HG03108 (cell line): ENCODE results near the gene AUTS2.
A peak's percentile ranks its signal among the peaks of the same experiment; 100 is the strongest.

ENCODE experiments used
- ATAC-seq: cut with Tn5 transposase; IDR thresholded peaks from one replicate; pipeline ENCODE4 v1.9.1; 2021; ENCODE audit warnings: moderate library complexity; ENCODE audit not compliant: unreplicated experiment

The AUTS2 gene

DNA sequence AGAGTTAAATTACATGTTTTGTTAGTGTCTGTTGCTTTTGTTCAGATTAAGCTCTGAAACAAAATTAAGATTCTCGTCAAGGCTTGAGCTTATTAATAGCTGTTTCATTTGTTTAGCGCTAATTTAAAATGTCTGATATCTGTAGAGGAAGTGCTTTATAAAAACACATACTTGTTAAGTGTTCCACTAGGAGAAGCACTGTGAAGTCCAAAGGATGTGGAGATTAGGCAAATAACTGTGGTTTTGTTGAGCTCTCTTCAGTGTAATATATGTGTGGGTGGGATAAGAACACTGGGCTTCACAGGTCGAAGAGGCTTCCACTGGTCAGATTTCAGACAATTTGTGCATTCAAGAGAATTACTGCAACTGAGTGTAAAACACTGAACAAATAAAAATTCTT, 242.0 kb downstream of the AUTS2 start:
- ATAC-seq, result no peak

DNA sequence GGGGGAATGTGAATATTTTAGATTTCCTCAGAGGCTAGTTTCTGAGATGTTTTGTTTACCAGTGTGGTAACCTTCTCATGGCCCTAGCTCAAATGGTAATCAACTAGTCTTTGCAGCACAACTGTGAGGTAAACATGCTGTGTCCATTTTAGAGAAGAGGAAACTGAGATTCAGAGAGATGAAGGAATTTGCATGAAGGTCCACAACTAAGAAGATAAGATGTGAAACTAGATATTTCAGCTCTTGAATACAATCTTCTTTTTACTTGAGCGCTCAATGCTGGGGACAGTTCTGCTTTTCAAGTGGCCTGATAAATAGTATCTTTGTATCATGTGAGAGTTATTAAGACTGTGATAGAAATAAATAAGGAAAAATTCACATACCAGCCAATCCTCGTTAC, 245.4 kb downstream of the AUTS2 start:
- no peak for ATAC-seq

DNA sequence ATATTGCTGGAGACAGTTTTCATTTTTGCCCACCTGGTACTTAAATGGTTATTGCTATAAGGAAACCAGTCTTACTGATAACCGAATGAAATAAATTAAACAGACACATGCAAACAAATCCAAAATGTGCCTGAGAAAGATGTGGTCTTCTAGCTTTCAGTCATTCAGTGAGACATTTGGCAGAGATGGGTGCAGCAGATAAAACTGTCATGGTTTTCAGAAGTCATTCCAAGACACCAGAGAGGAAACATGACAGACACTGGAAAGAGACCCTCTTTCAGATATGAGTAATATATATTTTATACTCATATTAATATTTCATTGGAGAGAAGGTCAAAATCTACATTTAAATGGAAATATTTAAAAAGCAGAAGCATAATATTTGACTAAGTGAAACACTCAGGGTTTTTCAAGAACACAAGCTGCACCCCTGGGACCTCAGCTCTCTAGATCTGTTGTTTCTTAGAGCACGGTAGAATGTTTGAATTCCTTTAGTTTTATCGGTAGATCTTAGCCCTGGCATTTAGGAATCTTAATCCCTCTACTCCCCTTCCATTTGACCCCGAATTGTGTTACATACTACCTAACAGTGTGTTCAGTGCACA, 246.1 kb downstream of the AUTS2 start:
- no peak for ATAC-seq

DNA sequence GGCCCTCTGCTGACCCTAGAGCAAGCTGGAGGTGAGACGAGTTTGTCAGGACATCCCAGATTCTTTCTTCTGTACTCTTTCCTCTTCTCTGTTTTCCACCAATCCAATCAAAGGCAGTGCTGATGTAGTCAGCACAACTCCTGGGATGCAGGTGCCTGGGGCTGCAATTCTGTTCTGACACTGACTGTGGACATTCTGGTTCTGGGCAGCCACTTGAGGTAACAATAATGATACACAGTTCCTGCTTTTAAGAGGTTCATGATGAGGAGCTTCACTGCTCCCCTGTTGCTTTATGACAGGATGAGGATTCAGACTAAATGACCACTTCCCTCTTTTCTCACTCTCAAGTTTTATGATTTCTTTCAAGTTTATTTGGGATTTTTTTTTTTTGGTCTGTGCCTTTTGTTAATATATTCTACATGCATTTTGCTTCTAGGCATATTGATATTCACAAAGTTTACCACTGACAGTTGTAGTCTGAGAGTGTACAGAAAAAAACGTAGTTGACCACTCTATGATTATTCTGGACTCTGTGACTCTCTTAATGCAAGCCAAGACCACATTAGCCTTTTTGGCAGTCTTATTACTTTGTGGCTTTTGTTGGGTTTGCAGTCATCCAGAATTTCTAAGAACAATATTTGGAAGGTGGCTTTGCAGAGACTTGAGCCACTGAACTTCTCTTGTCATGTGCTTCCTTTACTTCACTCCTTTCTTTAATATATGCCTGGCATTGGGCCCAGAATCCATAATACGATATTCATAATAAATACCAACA, 247.6 kb downstream of the AUTS2 start:
- no peak for ATAC-seq

DNA sequence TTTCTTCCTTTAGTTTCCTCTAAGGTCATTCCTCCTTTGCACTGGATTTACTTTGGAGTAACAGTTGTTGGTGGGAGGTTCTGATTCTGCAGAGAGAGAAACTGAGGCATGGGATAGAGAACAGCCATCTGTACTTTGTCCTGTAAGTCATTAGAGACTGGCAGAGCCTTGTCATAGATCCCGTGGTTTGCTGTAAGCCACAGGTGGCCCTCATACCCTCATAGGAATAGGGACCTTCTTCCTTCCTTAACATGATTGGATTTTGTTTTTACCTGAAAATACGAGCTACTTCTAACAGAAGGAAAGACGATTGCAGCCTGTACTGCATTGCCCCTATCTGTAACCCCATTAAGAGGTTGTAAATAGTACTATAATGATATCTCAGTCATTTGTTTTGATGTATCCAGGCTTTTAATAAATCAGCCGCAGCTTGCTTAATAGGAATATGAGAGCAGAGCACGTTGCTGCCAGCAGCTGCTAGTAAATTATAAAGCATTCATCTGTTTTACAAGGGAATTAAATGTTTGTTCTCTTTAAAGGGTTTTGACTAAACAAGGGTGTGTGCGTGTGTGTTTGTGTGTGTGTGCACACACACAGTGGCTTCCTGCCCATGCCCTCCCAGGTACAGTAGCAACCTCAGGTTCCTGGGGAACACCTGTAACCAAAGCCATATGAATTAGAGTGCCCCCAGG, 249.8 kb downstream of the AUTS2 start:
- ATAC-seq, result no peak

DNA sequence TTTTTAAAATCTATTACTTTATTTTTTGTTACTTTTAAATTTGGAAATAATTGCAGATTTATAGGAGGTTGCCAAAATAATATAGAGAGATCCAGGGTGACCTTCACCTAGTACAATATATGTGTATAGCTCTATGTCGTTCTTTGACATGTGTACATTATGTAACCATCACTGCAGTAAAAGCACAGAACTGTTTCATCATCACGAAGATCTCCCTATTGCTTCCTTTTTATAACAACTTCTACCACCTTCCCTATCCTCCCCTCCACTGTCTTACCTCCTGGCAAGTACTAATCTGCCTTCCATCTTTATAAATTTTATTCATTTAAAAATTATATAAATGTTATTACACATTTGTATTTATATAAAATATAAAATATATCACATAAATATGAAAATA, 251.0 kb downstream of the AUTS2 start:
- no peak for ATAC-seq

DNA sequence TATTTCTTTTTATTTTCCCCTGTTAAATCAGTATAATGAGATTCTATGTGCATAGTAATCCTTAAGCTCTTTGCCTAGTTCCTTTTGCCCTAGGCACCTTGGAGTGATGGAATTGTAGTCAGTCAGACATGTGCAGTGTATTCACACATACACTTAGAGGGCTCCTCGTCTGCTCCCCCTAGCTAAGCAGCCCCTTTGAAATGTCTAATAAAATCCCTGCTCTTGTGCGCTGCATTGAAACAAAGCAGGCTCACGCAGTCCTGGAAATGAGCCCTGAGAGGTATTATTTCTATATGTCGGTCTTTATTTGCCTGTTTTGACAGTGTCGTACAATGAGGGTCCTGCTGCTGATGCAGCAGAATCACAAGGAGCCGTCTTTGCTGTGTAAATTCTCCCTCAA, 258.7 kb downstream of the AUTS2 start:
- ATAC-seq, result no peak

DNA sequence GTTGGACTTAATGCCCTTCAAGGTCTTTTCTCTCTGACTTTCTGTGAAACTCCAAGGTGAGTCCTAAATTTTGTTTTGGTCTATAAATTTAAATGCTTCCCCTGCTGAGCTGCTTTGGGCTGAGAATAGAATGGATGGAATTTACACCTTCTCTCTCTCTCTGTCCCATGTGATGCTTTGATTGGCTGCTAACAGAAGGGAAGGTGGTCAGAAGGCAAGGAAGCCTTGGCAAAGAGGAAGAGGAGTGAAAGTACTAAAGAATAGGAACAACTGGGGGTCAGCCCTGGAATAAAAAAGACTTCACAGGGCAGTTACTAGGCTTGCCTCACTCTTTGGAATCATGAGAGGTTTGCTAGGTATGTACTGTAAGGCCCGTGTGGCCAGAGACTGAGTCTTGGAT, 260.2 kb downstream of the AUTS2 start:
- ATAC-seq, result no peak

DNA sequence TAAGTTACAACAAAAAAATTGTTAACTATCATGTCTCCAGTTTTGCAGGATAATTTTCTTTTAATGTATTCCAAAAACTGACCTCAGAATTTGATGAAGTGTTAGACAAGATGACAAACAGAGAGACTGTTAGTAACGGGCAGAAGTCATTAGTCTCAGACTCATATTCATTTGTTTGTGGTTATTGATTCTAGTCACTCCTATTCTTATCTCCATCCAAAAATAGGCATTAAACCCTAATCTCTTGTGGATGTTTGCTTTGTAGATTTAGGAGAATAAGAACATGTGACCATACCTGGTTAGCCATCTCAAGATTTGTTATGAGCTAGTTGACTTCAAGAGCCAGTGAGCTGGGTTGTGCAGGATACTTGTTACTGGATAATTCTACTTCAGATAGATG, 261.1 kb downstream of the AUTS2 start:
- no peak for ATAC-seq

DNA sequence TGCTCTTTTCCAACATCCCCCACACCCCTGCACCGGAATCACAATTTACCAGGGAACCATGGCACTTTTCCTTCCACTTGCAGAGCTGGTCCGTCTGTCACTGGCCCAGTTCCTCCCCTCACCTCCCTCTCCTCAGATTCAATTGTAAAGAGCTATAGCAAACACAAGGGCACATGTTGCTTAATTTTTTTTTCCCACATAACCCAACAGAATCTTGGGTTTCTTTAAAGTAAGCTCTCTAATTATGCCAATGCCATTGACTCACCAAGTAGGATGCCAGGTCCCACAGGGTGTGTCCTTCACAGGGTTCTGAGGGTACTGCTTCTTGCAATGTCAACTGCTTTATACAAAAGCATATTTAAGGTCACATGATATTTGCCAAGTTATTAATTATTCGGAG, 262.2 kb downstream of the AUTS2 start:
- no peak for ATAC-seq

DNA sequence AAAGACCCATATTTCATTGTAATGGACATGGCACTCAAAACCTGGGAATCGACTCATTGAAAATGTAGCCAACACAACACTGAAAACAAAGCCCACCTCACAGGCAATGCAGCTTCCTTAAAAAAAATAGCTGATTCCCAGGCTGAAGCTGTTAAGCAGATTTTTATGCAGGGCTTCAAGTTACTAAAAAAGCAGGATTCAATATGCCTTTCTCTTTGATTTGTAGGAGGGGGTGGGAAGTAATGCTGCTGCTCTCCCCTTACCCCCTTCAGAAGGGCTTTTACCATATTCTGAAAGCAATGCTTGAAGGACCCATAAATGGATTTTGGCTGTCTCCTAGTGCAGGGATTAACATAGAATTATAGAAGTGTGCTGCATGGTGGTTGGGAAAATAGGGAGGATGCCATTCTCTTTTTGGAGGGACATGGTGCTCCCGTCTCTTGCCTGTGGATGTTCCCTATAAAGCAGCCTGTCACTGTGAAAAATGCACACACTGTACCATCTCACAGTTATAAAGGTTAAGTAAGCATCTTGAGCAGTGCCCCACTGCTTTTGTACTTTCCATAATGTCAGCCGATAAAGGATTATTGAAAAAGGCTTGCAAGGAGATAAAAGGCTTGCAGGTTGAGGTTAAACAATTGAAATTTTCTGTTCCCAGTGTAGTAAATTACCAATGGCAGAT, 262.8 kb downstream of the AUTS2 start:
- ATAC-seq, result no peak

DNA sequence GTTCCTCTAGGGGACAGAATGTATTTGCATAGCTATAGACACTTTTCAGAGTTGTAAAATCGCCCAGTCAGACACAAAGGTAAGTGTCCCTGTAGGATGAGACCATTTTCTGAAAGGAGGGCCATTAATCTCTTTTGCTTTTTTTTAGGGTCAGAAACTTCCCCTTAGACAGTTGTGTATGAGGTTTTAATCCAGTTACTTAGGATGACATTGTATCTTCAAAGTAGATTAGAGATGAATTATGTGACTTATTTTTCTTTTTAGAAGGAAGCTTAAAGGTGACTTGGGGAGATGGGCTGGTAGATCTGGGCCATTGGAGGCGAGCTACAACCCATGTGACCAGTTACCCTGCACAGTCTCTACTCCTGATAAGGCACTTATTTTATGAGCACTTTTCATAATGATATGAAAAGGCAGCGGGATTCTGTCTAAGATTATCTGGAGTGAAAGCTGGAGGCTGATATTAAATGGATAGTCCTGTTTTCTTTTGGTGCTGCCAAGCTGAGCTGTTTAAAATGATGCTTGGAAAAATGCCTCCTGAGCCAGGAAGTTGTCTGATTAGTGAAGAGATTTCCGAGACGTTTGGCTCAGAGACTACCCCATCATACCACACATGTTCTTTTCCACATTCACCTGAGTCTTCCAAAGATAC, 264.3 kb downstream of the AUTS2 start:
- ATAC-seq, result no peak

DNA sequence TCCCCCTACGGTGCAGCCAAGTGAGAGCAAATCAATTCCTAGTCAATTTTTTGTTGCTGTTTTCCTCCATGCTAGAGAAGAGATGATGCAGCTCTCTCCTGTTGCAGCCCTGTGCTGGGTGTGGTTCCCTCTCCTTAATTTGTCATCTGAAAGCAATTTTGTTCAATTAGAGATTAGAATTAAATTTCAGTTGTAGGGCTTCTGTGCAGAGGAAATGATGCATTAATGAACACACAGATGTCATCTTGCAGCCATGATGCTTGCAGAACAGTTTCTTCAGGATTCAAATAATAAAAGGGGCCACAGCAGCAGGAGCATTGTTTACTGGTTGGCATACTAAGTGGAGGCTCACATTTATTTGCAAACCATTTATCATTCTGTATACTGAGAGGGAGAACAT, 266.0 kb downstream of the AUTS2 start:
- no peak for ATAC-seq

DNA sequence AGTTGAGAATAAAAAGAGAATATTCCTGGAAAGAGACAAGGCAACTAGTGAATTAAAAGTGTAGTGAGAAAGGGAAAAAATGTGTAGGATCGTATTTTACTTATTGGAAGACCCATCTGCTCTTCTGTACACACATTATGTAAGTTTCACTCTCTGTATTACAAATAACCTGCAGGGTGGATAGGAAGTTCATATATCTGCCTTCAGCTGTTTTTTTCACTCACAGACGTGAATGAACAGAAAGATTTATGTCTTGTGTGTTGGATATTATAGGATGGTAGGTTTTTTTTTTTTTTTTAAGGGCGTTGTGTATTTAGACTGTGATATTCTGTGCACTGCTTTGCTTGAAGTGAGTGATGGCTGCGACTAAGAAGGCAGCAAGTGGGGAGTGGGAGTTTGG, 266.5 kb downstream of the AUTS2 start:
- peak; percentile 73 for ATAC-seq

DNA sequence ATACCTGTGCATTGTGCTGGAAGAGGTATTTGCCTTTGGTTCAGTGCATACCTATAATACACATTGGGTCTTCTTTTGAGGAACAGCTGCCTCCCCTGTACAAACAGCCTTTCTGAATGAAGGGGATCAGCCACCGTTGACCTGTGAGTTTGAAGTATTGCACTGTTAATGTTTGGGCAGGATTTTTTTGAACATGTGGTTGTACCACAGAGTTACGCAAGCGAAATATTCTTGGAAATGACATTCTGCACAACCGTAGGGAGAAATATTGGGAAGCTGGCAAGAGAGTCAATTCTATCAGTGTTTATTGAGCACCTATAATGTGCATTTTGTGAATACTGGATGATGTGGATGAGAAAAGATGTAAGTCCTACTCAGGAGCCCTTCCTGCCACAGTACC, 270.6 kb downstream of the AUTS2 start:
- no peak for ATAC-seq

DNA sequence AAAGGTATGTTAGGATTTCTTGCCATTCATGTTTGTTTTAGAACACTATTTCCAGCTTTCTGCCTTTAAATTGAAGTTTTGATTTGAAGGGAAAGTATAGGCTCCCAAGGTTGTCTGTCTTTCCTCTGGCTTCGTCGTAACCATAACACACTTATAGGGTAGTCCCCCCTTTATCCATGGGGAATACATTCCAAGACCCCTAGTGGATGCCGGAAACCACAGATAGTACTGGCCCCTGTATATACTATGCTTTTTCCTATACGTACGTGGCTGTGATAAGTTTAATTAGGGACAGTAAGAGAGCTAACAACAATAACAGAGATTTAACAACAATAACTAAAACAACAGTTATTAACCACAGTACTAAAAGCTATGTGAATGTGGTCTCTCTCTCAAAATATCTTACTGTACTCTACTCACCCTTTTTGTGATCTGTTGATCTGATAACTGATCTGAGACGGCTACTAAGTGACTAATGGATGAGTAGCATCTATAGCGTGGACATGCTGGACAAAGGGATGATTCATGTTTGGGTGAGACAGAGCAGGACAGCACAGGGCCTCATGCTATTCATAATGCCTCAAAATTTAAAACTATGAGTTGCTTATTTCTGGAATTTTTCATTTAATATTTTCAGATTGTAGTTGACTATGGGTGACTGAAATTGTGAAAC, 273.1 kb downstream of the AUTS2 start:
- no peak for ATAC-seq

DNA sequence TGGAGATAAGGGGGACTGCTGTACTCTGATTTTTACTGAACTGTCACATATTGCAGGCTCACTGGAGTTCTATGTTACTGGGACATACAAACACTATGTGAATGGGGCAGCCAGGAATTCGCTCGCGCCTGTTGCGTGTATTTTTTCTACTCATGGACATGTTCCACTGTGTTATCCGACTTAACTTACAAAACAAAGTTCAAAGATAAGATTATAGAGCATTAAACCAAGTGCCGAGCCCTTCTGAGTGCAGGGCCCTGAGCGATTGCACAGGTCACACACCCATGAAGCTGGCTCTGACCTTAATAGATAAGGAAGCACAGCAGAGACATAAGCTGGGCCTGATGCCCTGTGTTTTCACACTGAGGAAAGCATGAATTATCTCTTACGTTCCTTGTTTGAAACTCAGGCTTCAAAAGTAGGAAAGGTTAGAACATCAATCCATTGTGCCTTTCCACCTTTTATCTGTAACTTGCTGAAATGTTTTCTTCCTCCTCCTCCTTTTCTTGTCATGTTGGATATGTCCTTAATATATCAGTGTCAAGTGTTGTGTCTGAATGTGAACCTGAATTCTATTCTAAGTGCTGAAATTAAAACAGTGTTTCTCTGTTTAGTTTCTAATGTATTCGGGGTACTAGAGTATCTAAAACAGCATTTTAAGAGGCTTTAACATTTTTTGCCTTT, 273.8 kb downstream of the AUTS2 start:
- ATAC-seq, result no peak

DNA sequence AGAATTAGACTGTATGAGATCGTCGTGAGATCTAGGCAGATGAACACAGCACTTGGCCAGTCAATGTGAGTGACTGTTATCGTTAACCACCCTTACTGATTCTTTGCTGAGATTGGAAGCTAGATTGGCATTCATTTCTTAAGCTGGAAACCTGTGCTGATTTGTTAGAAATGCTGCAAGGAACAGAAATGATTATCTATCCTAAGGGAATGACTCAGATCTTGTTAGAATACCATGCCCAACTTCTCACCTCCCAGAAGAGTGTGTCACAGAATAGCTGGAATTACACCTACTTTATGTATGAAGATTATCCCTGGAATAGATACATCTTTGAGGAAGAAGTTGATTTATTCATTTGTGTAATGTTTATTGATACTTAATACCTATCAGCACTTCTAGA, 275.2 kb downstream of the AUTS2 start:
- ATAC-seq, result no peak

DNA sequence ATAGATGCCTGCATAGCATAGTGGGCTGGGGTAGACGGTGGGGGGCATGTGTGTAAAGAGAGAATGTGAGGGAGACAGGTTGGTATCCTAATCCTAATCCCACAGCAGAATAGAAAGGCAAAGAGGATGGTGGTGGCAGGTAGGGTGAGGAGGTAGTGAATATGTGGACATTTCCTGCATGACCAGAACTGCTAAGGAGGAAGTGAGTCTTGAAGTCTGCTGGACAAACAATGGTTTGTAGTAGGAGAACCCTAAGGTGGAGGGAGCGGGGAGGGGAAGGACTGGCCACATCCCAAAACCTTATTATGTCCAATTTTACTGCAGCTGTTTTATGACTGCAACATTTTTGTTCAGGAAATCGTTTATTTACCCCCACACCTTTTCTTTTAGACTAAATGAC, 279.7 kb downstream of the AUTS2 start:
- no peak for ATAC-seq

DNA sequence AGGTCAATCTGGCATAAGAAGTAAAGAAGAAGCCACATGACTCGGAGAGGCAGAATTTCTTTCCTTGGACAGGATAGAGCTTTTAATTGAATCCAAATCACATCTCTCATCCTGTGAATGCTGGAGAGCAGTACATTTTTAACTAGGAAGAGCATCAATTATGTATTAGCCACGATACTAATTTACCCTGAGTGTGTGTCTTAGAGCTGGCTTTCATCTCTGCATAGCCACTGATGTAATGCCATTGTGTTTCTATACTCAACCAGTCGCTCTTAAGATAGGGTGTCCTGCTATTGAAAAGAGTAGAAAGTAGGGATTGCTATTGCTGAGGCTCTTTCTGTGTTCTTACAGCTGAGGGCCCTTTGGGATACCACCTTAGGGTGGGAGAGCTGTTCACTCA, 280.3 kb downstream of the AUTS2 start:
- no peak for ATAC-seq
